H1 (cell line): ENCODE results near the gene LCN12. TPM values are rescaled to one million over a fixed set of nuclear protein-coding genes. Genes with fewer than 3 reads are reported as not detected.

ENCODE experiments used
- CTCF ChIA-PET: fragments of 300-600 bp; sonication (Branson Sonifier 250); formaldehyde crosslinking; loops from one replicate; lab custom pipeline; 2021; ENCODE audit not compliant: partially characterized antibody; lab: Charles Lee
- POLR2A ChIA-PET: fragments of 300-600 bp; sonication (Branson Sonifier 250); formaldehyde crosslinking; loops from one replicate; lab custom pipeline; 2021; ENCODE audit warnings: inconsistent platforms; ENCODE audit not compliant: partially characterized antibody; lab: Charles Lee
- DNase-seq, 2 experiments: peaks; one replicate each; pipeline versions ENCODE4 v3.0.0 to v3.0.0-alpha.2; 2010 to 2022; ENCODE audit warnings: low spot score in 2 of 2, low read depth in 1 of 2, mixed read lengths in 1 of 2
- FAIRE-seq: peaks from 2 replicates; lab custom pipeline; 2011; peaks lifted over from hg19 to GRCh38; lab: Jason Lieb, UNC
- H2AFZ ChIP-seq: 2 replicates; pipeline ENCODE4 v1.8.1; 2012; ENCODE audit warnings: low read length, inconsistent platforms
- H2AK5ac ChIP-seq: 2 replicates; pipeline ENCODE4 v1.6.1; 2013; ENCODE audit warnings: low read depth, low read length
- H2BK120ac ChIP-seq: replicated peaks from 2 replicates; pipeline ENCODE3; 2013; ENCODE audit warnings: low read depth, low read length, inconsistent platforms
- H2BK12ac ChIP-seq: 2 replicates; pipeline ENCODE4 v1.6.1; 2013; ENCODE audit warnings: low read depth, low read length
- H2BK15ac ChIP-seq: 2 replicates; pipeline ENCODE4 v1.6.1; 2013; ENCODE audit warnings: low read length
- H2BK20ac ChIP-seq: 2 replicates; pipeline ENCODE4 v1.6.1; 2013; ENCODE audit warnings: low read length
- H2BK5ac ChIP-seq: 2 replicates; pipeline ENCODE4 v1.6.1; 2013; ENCODE audit warnings: low read depth, low read length
- H3K14ac ChIP-seq: 2 replicates; pipeline ENCODE4 v1.6.1; 2013; ENCODE audit warnings: inconsistent platforms; ENCODE audit not compliant: insufficient read length
- H3K18ac ChIP-seq: 2 replicates; pipeline ENCODE4 v1.6.1; 2013; ENCODE audit warnings: low read length; ENCODE audit errors: extremely low read depth
- H3K23ac ChIP-seq: 2 replicates; pipeline ENCODE4 v1.6.1; 2013; ENCODE audit warnings: inconsistent platforms; ENCODE audit not compliant: insufficient read length
- H3K23me2 ChIP-seq: 2 replicates; pipeline ENCODE4 v1.6.1; 2013; ENCODE audit warnings: low read depth, low read length
- H3K27ac ChIP-seq: 2 replicates; pipeline ENCODE4 v1.6.1; 2011; ENCODE audit warnings: low read depth, low read length, inconsistent platforms
- H3K27me3 ChIP-seq, 4 experiments: replicated peaks in 1 of 4; 1 replicate in 1 of 4; 2 replicates in 3 of 4; pipeline versions ENCODE4 v1.6.1 to v1.8.1; 2011 to 2013; ENCODE audit warnings: low read length in 3 of 4, mild to moderate bottlenecking in 3 of 4, inconsistent platforms in 2 of 4, mixed read lengths in 2 of 4, moderate library complexity in 1 of 4; ENCODE audit not compliant: control insufficient read depth in 3 of 4, insufficient read depth in 3 of 4; ENCODE audit errors: extremely low read depth in 1 of 4
- H3K36me3 ChIP-seq, 4 experiments: 2 replicates each; pipeline versions ENCODE4 v1.6.1 to v1.8.1; 2011 to 2013; ENCODE audit warnings: mild to moderate bottlenecking in 4 of 4, low read length in 3 of 4, moderate library complexity in 2 of 4, control low read depth in 1 of 4, inconsistent platforms in 1 of 4; ENCODE audit not compliant: insufficient read depth in 4 of 4, control insufficient read depth in 2 of 4
- H3K4ac ChIP-seq: replicated peaks from 2 replicates; pipeline ENCODE3; 2013; ENCODE audit warnings: low read length, low read depth, mixed read lengths, inconsistent platforms; ENCODE audit not compliant: insufficient read length
- H3K4me1 ChIP-seq, 4 experiments: replicated peaks in 1 of 4; 1 replicate in 1 of 4; 2 replicates in 3 of 4; pipeline versions ENCODE4 v1.6.1 to v1.8.1; 2011 to 2013; ENCODE audit warnings: low read length in 3 of 4, inconsistent platforms in 2 of 4, mixed read lengths in 1 of 4; ENCODE audit not compliant: insufficient read depth in 4 of 4, control insufficient read depth in 3 of 4
- H3K4me2 ChIP-seq, 2 experiments: 2 replicates each; pipeline versions ENCODE4 v1.6.1 to v1.8.1; 2011 to 2013; ENCODE audit warnings: low read depth in 2 of 2, low read length in 2 of 2, control low read depth in 1 of 2, inconsistent platforms in 1 of 2, mild to moderate bottlenecking in 1 of 2; ENCODE audit not compliant: insufficient read depth in 1 of 2
- H3K4me3 ChIP-seq, 4 experiments: fragments of 200-600, 300-600 bp in 1 of 4; sonication (generic), shearing (Covaris generic), sonication (Bioruptor Twin) in 1 of 4; 2 replicates each; pipeline versions ENCODE4 v1.5.1 to v1.8.1; 2011 to 2016; ENCODE audit warnings: low read length in 4 of 4, low read depth in 3 of 4, control low read depth in 2 of 4, inconsistent platforms in 2 of 4, mild to moderate bottlenecking in 2 of 4, mixed read lengths in 1 of 4, moderate library complexity in 1 of 4; ENCODE audit not compliant: insufficient read depth in 2 of 4; ENCODE audit errors: extremely low read depth in 1 of 4
- H3K56ac ChIP-seq: replicated peaks from 2 replicates; pipeline ENCODE3; 2013; ENCODE audit warnings: low read depth, mild to moderate bottlenecking, mixed read lengths, low read length, inconsistent platforms; ENCODE audit not compliant: insufficient read length
- H3K79me1 ChIP-seq: 2 replicates; pipeline ENCODE4 v1.6.1; 2013; ENCODE audit warnings: low read depth, low read length, control low read depth
- H3K79me2 ChIP-seq, 2 experiments: 2 replicates each; pipeline versions ENCODE4 v1.6.1 to v1.8.1; 2012 to 2013; ENCODE audit warnings: low read length in 2 of 2, mild to moderate bottlenecking in 2 of 2, inconsistent platforms in 1 of 2; ENCODE audit not compliant: insufficient read depth in 2 of 2, control insufficient read depth in 1 of 2
- H3K9ac ChIP-seq, 4 experiments: replicated peaks in 1 of 4; 1 replicate in 1 of 4; 2 replicates in 3 of 4; pipeline versions ENCODE4 v1.6.1 to v1.8.1; 2011 to 2013; ENCODE audit warnings: low read depth in 3 of 4, low read length in 3 of 4, control low read depth in 2 of 4, mild to moderate bottlenecking in 2 of 4, moderate library complexity in 2 of 4, inconsistent platforms in 1 of 4; ENCODE audit errors: extremely low read depth in 1 of 4
- H3K9me3 ChIP-seq, 2 experiments: 2 replicates each; pipeline versions ENCODE4 v1.6.1 to v1.8.1; 2012 to 2013; ENCODE audit warnings: mild to moderate bottlenecking in 2 of 2, moderate library complexity in 2 of 2, control low read depth in 1 of 2, inconsistent platforms in 1 of 2, low read depth in 1 of 2, low read length in 1 of 2, mixed read lengths in 1 of 2; ENCODE audit not compliant: insufficient read depth in 2 of 2
- H4K20me1 ChIP-seq, 2 experiments: replicated peaks in 1 of 2; 2 replicates each; pipeline versions ENCODE3 to v1.8.1; 2011 to 2013; ENCODE audit warnings: inconsistent platforms in 2 of 2, low read length in 2 of 2, mild to moderate bottlenecking in 1 of 2; ENCODE audit not compliant: insufficient read depth in 2 of 2, control insufficient read depth in 1 of 2
- H4K5ac ChIP-seq: 2 replicates; pipeline ENCODE4 v1.6.1; 2013; ENCODE audit warnings: low read length, low read depth, mixed read lengths, inconsistent platforms; ENCODE audit not compliant: insufficient read length
- H4K8ac ChIP-seq: 2 replicates; pipeline ENCODE4 v1.8.0; 2013; ENCODE audit warnings: mild to moderate bottlenecking, moderate library complexity, low read length, inconsistent platforms; ENCODE audit not compliant: insufficient read depth; ENCODE audit errors: extremely low read depth
- H4K91ac ChIP-seq: replicated peaks from 2 replicates; pipeline ENCODE3; 2013; ENCODE audit warnings: low read length, mixed read lengths, inconsistent platforms; ENCODE audit not compliant: insufficient read length
- BACH1 ChIP-seq: IDR thresholded peaks from 2 replicates; pipeline ENCODE4 v1.6.1; 2012; ENCODE audit warnings: low read length, improper control_type of control experiment
- BCL11A ChIP-seq, 2 experiments: IDR thresholded peaks; one replicate each; pipeline ENCODE4 v1.6.1; 2011; ENCODE audit warnings: low read depth in 2 of 2, low read length in 2 of 2, mild to moderate bottlenecking in 2 of 2
- CBX8 ChIP-seq: fragments of 300-800, 300-1000 bp; sonication (generic); IDR thresholded peaks from 2 replicates; pipeline ENCODE4 v1.7.1; 2016; ENCODE audit warnings: low read depth, low read length, borderline replicate concordance
- EP300 ChIP-seq, 2 experiments: IDR thresholded peaks; 1 replicate in 1 of 2; 2 replicates in 1 of 2; pipeline ENCODE4 v1.6.1; 2011 to 2012; ENCODE audit warnings: low read depth in 2 of 2, low read length in 2 of 2, mild to moderate bottlenecking in 2 of 2, borderline replicate concordance in 1 of 2, inconsistent platforms in 1 of 2, moderate library complexity in 1 of 2
- EZH2 ChIP-seq: fragments of 200-600 bp; sonication (generic); IDR thresholded peaks from 2 replicates; pipeline ENCODE4 v1.7.1; 2012; ENCODE audit warnings: low read depth, mild to moderate bottlenecking, moderate library complexity, low read length, inconsistent platforms; ENCODE audit not compliant: severe bottlenecking
- GABPA ChIP-seq: IDR thresholded peaks from 2 replicates; pipeline ENCODE4 v1.6.1; 2011; ENCODE audit warnings: mild to moderate bottlenecking, low read length, moderate library complexity, borderline replicate concordance; ENCODE audit not compliant: insufficient read depth
- KDM4A ChIP-seq: IDR thresholded peaks from one replicate; pipeline ENCODE4 v1.7.1; 2012; ENCODE audit warnings: low read depth, mild to moderate bottlenecking, moderate library complexity, low read length, inconsistent platforms; ENCODE audit not compliant: severe bottlenecking
- MAFK ChIP-seq: IDR thresholded peaks from 2 replicates; pipeline ENCODE4 v1.6.1; 2012; ENCODE audit warnings: low read depth, mild to moderate bottlenecking, improper control_type of control experiment, low read length
- RBBP5 ChIP-seq: IDR thresholded peaks from 2 replicates; pipeline ENCODE4 v1.7.1; 2012; ENCODE audit warnings: low read depth, mild to moderate bottlenecking, inconsistent platforms, low read length, moderate library complexity, borderline replicate concordance
- SAP30 ChIP-seq: fragments of 300-600 bp; sonication (generic); IDR thresholded peaks from 2 replicates; pipeline ENCODE4 v1.7.1; 2012; ENCODE audit warnings: low read length, moderate library complexity, mild to moderate bottlenecking, inconsistent platforms; ENCODE audit not compliant: insufficient read depth, insufficient replicate concordance
- SIN3A ChIP-seq, 2 experiments: IDR thresholded peaks in 1 of 2; conservative IDR thresholded peaks in 1 of 2; 2 replicates each; pipeline ENCODE4 v1.6.1; 2011 to 2012; ENCODE audit warnings: low read length in 2 of 2, improper control_type of control experiment in 1 of 2, low read depth in 1 of 2, mild to moderate bottlenecking in 1 of 2
- ZNF274 ChIP-seq: IDR thresholded peaks from 2 replicates; pipeline ENCODE4 v1.7.0; 2012; ENCODE audit warnings: low read length, borderline replicate concordance; ENCODE audit errors: extremely low read depth
- WGBS, 2 experiments: shearing (Covaris generic) in 1 of 2; methylation state at CpG; one replicate each; pipeline versions ENCODE4 v1.1.6 to v1.1.7; 2013 to 2015; ENCODE audit warnings: low lambda C conversion rate in 2 of 2, mixed read lengths in 2 of 2, inconsistent platforms in 1 of 2, low coverage in 1 of 2, missing lambda C conversion rate in 1 of 2; ENCODE audit not compliant: insufficient replicate concordance in 2 of 2, insufficient coverage in 1 of 2, insufficient read length in 1 of 2; ENCODE audit errors: extremely low coverage in 1 of 2, missing lambda C conversion rate in 1 of 2; 5-methylcytosine and 5-hydroxymethylcytosine counted together
- polyA plus RNA-seq, 7 experiments: library from polyadenylated mRNA; depleted of rRNA in 3 of 7; stranded (reverse) in 5 of 7; unstranded in 2 of 7; fragments of >200 nt in 5 of 7; fragments of 200-250 nt in 2 of 7; gene quantifications; 1 replicate in 5 of 7; 2 replicates in 1 of 7; 4 replicates in 1 of 7; pipeline versions ENCODE4 v1.2.1 to v1.2.3, GENCODE V29; 2011 to 2013; ENCODE audit warnings: missing spikeins in 2 of 7, mixed read lengths in 2 of 7
- total RNA-seq: library from RNA; stranded (reverse); fragmentation: NEBNext Ultra II Directional; extraction: Animal tissue kit (Norgen Biotek cat#: 25700); gene quantifications from 2 replicates; pipeline ENCODE4 v1.2.1, GENCODE V29; 2021

The LCN12 gene
- total and polyA plus RNA-seq, 2 of the 8 experiments (the other 6 are each of a cell fraction or from before 2014, with no cell fraction given): 1.1 to 1.7 TPM

DNA sequence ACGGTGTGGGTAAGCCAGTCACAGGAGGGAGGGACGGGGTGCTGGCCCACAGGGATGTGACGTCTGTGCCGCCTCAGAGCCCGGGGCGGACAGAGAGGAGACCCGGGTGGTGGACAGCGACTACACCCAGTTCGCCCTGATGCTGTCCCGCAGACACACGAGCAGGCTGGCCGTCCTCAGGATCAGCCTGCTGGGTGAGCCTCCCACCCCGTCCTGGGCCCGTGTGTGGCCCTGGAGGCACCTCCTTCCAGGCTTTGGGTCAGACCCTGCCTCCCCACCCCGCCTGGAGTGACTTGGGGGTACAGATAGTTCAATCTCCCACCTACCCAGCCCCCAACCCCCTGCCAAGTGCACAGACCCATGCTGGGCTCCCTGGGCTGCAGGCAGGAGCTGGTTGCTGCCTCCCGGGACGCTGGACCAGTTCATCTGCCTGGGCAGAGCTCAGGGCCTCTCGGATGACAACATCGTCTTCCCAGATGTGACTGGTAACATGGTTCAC is 1.7 kb downstream of the LCN12 start:
- WGBS, 2 experiments: 66% methylated on average over 3 of the region's 19 CpGs; no CpG with 5 or more reads in 1 of the 2 experiments
- Histone ChIP-seq H3K56ac (no peak overlapping the region), H3K27me3 (no peaks in the 10 kb centered on the region), H3K14ac (no peak overlapping the region), H3K27ac (no peak overlapping the region), H4K5ac (no peak overlapping the region), H2BK12ac (no peak overlapping the region), H3K4me1 (peaks cover 0 to 9% (median 6%) of the 10 kb centered on the region in 4 experiments; a peak in 5 of 7 replicates), H2BK20ac (no peak overlapping the region), H4K91ac (no peak overlapping the region), H3K4ac (no peak overlapping the region), H3K9ac (no peak overlapping the region), H2BK120ac (no peak overlapping the region), H3K9me3 (no peaks in the 10 kb centered on the region), H2AFZ (no peak overlapping the region), H3K4me3 (no peak overlapping the region), H3K23ac (no peak overlapping the region), H3K23me2 (peaks cover 15% of the 10 kb centered on the region; the same call in 1 of the 2 replicates), H2AK5ac (no peak overlapping the region), H3K36me3 (no peaks in the 10 kb centered on the region), H3K79me1 (no peaks in the 10 kb centered on the region), H3K4me2 (no peak overlapping the region), H3K79me2 (no peaks in the 10 kb centered on the region), H3K18ac (no peak overlapping the region; the same call in 1 of the 2 replicates), H4K8ac (peak overlapping the region; percentile 25; the same call in 1 of the 2 replicates), H2BK15ac (no peak overlapping the region; the same call in 1 of the 2 replicates), H4K20me1 (peaks cover 0 to 6% of the 10 kb centered on the region in 2 experiments), H2BK5ac (no peak overlapping the region; the same call in none of the 2 replicates)
- POLR2A ChIA-PET: no interaction called here
- CTCF ChIA-PET: interaction anchor here (0.8 to 5.2 kb wide), 5 partner anchors 8 to 165 kb away, joined by 3 to 21 read pairs (median 3); partner anchors contain the start of gene C8G
- DNase-seq (no peak), FAIRE-seq (no peak)
- TF ChIP-seq GABPA: no peak
- no peak for TF ChIP-seq KDM4A
- no peak for TF ChIP-seq CBX8
- no peak for TF ChIP-seq SAP30
- no peak for TF ChIP-seq EZH2
- TF ChIP-seq EP300 (IDR thresholded peaks at IDR 0.05; ENCODE audit: borderline replicate concordance in 1 of 2, low read depth in 2 of 2, low read length in 2 of 2): no peak
- TF ChIP-seq RBBP5: no peak
- TF ChIP-seq BACH1: no peak
- TF ChIP-seq SIN3A (conservative IDR thresholded peaks at IDR 0.05 in 1 of 2, IDR thresholded peaks at IDR 0.05 in 1 of 2; ENCODE audit: low read depth in 1 of 2, low read length in 2 of 2): no peak
- no peak for TF ChIP-seq BCL11A (IDR thresholded peaks at IDR 0.05; ENCODE audit: low read depth in 2 of 2, low read length in 2 of 2)
- TF ChIP-seq MAFK: no peak
- no peak for TF ChIP-seq ZNF274
